Measurements from ENCODE around the gene CBX8. TPM values are rescaled to one million over a fixed set of nuclear protein-coding genes. Genes with fewer than 3 reads are reported as not detected.

The CBX8 gene
- total and polyA plus RNA-seq, 2 donors from 2014 or later, result 3.5 to 6.2 TPM

DNA sequence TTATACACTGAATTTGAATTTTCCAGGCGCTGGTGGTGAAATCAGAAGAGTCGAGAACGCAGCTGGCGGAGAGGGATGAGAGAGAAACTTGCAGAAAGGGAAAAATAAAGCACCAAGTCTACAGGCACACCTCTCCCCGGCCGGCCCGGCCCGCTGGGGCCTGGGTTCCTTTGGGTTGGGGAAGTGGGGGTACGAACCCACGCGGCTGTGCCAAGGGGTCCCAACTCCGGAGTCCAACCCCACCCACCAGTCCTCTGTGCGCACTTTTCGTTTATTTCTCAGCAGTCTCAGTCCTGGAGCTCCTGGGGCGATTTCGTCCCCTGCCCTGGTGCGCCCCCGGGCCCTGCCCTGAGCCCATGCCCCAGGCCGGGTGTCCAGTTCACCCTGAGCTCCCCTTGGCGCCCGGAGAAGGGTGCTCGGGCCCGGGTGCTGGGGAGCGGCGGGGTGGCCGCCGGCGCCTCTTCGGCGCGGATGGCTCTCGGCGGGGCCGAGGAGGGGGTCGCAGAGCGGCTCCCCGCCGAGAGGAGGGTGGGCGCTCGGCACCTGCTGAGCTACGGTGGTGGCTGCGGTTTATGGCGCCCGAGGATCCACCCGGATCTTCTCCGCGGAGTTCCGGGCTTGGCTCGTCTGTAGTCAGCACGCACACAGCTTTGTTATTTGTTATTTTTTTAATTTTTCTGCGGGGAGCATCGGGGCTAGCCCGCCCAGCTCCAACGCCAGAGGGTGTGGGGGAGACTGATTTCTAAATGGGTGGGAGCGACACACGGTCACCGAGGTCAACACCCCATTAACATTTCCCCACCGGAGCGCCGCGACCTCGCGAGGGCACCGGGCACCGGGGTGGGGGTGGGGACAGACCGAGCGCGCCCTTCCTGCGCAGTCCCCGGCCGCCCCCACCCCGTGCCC lies 15.7 kb upstream of the CBX8 start:
- TF ChIP-seq, protein P1, sequence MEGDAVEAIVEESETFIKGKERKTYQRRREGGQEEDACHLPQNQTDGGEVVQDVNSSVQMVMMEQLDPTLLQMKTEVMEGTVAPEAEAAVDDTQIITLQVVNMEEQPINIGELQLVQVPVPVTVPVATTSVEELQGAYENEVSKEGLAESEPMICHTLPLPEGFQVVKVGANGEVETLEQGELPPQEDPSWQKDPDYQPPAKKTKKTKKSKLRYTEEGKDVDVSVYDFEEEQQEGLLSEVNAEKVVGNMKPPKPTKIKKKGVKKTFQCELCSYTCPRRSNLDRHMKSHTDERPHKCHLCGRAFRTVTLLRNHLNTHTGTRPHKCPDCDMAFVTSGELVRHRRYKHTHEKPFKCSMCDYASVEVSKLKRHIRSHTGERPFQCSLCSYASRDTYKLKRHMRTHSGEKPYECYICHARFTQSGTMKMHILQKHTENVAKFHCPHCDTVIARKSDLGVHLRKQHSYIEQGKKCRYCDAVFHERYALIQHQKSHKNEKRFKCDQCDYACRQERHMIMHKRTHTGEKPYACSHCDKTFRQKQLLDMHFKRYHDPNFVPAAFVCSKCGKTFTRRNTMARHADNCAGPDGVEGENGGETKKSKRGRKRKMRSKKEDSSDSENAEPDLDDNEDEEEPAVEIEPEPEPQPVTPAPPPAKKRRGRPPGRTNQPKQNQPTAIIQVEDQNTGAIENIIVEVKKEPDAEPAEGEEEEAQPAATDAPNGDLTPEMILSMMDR (IDR thresholded peaks at IDR 0.05; ENCODE audit: borderline replicate concordance, extremely low read depth, insufficient read depth), result no peak
- H3K4me3 ChIP-seq (ENCODE audit: low read length in 3 of 3), result no peak overlapping the region
- peaks cover 0 to 8% (median 0%) of the 10 kb centered on the region in 3 donors for H3K4me1 ChIP-seq (ENCODE audit: control insufficient read depth in 2 of 3, insufficient read depth in 2 of 3, low read depth in 1 of 3, low read length in 3 of 3)
- peaks cover 45% of the 10 kb centered on the region for H3K27me3 ChIP-seq (ENCODE audit: control insufficient read depth, insufficient read depth, low read length)
- H3K36me3 ChIP-seq (ENCODE audit: control insufficient read depth in 2 of 3, insufficient read depth in 3 of 3, low read length in 3 of 3), result no peaks in the 10 kb centered on the region
- DNase-seq (peak in 4 of 5 donors; percentile 29 to 80 (median 36)), FAIRE-seq (no peak)
- no peaks in the 10 kb centered on the region for H3K9me3 ChIP-seq (ENCODE audit: control insufficient read depth in 2 of 3, insufficient read depth in 1 of 3, low read length in 3 of 3)
- intact Hi-C loops (cut with DNase I), result no loop called here
- H3K27ac ChIP-seq (ENCODE audit: low read depth in 2 of 2, low read length in 2 of 2), result no peak overlapping the region
- H3K9ac ChIP-seq (ENCODE audit: low read length in 3 of 3), result no peak overlapping the region

DNA sequence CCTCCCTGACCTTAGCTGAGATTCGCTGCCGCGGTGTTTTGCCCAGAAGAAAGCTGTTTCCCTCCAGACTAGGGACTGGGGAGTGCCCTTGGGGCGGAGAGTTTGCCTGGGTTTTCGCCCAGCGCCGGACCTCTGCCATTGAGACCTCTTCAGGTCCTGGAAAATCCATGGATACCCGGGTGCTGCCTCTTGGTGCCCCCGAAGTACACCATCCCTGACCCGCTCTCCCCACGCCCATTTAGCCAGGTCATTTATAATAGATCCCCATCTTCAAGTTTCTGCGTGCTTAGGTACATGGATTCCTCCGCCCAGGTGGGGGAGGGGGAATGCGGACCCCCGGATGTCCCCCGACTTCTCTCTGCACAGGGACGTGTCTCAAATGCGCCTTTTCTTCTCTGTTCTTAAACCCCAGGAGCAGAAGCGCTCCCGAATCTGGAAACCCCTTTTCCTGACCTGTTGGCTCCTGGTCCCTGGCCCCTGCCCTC lies 15.0 kb upstream of the CBX8 start:
- no peak overlapping the region for H3K27ac ChIP-seq (ENCODE audit: low read depth in 2 of 2, low read length in 2 of 2)
- intact Hi-C loops (cut with DNase I), result no loop called here
- H3K9ac ChIP-seq (ENCODE audit: low read length in 3 of 3), result no peak overlapping the region
- no peaks in the 10 kb centered on the region for H3K36me3 ChIP-seq (ENCODE audit: control insufficient read depth in 2 of 3, insufficient read depth in 3 of 3, low read length in 3 of 3)
- FAIRE-seq, result no peak
- H3K27me3 ChIP-seq (ENCODE audit: control insufficient read depth, insufficient read depth, low read length), result peaks cover 50% of the 10 kb centered on the region
- peaks cover 0 to 9% (median 0%) of the 10 kb centered on the region in 3 donors for H3K4me1 ChIP-seq (ENCODE audit: control insufficient read depth in 2 of 3, insufficient read depth in 2 of 3, low read depth in 1 of 3, low read length in 3 of 3)
- TF ChIP-seq, protein P1 (IDR thresholded peaks at IDR 0.05; ENCODE audit: borderline replicate concordance, extremely low read depth, insufficient read depth), result no peak
- H3K9me3 ChIP-seq (ENCODE audit: control insufficient read depth in 2 of 3, insufficient read depth in 1 of 3, low read length in 3 of 3), result no peaks in the 10 kb centered on the region
- DNase-seq, result peak in 2 of 5 donors; percentile 24 to 38
- no peak overlapping the region for H3K4me3 ChIP-seq (ENCODE audit: low read length in 3 of 3)

DNA sequence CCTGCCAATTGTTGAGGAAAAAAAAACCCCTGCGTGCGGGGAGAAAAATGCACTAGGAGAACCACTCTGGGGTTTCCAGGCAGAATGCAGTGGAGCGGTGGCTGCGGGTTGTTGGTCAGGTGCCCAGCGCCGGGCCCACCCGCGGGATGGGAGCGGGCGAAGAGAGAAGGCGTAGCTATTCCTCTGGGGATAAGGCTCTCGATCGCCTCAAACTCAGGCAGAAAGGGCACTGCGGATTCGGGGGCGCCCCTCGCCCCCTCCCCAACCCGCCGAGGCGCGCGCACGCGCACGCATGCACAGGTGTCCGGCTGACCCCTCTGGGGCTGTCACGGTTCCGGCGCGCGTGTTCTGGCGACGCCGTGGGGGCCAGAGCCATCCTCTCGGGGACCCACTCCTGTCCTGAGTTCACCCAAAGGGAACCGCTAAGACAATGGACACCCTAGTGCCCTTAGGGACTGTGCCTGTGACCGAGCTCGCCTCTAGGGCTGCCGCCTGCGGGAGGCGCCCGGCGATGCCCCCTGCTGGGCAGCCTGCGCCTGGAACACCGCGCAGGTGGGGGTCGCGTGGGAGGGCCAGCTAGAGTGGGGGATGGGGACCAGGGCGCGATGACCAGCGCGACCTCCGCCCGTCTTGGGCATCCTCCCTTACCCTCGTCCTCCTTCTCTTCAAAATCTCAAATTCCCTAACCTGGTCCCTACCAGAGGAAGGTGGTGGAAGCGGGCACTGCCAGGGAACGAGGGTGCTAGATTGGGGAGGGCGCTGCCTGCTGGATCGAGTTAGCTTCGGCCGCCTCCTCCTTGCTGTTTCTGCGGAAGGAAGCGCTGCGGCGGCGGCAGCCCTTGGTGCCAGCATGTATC lies 14.4 kb upstream of the CBX8 start:
- no peak overlapping the region for H3K9ac ChIP-seq (ENCODE audit: low read length in 3 of 3)
- H3K27ac ChIP-seq (ENCODE audit: low read depth in 2 of 2, low read length in 2 of 2), result no peak overlapping the region
- no peaks in the 10 kb centered on the region for H3K36me3 ChIP-seq (ENCODE audit: control insufficient read depth in 2 of 3, insufficient read depth in 3 of 3, low read length in 3 of 3)
- FAIRE-seq, result no peak
- TF ChIP-seq, protein P1 (IDR thresholded peaks at IDR 0.05; ENCODE audit: borderline replicate concordance, extremely low read depth, insufficient read depth), result no peak
- peaks cover 0 to 10% (median 0%) of the 10 kb centered on the region in 3 donors for H3K4me1 ChIP-seq (ENCODE audit: control insufficient read depth in 2 of 3, insufficient read depth in 2 of 3, low read depth in 1 of 3, low read length in 3 of 3)
- peak in 4 of 5 donors; percentile 73 to 87 (median 80) for DNase-seq
- intact Hi-C loops (cut with DNase I), result no loop called here
- no peak overlapping the region for H3K4me3 ChIP-seq (ENCODE audit: low read length in 3 of 3)
- no peaks in the 10 kb centered on the region for H3K9me3 ChIP-seq (ENCODE audit: control insufficient read depth in 2 of 3, insufficient read depth in 1 of 3, low read length in 3 of 3)
- H3K27me3 ChIP-seq (ENCODE audit: control insufficient read depth, insufficient read depth, low read length), result peaks cover 50% of the 10 kb centered on the region

All from kidney (tissue), 14 donors.